Measurements from ENCODE around the gene PLD1. TPM values are rescaled to one million over a fixed set of nuclear protein-coding genes. Genes with fewer than 3 reads are reported as not detected.

PLD1 gene
- total RNA-seq, 1 experiment from 2014 or later: 32.5 TPM

DNA sequence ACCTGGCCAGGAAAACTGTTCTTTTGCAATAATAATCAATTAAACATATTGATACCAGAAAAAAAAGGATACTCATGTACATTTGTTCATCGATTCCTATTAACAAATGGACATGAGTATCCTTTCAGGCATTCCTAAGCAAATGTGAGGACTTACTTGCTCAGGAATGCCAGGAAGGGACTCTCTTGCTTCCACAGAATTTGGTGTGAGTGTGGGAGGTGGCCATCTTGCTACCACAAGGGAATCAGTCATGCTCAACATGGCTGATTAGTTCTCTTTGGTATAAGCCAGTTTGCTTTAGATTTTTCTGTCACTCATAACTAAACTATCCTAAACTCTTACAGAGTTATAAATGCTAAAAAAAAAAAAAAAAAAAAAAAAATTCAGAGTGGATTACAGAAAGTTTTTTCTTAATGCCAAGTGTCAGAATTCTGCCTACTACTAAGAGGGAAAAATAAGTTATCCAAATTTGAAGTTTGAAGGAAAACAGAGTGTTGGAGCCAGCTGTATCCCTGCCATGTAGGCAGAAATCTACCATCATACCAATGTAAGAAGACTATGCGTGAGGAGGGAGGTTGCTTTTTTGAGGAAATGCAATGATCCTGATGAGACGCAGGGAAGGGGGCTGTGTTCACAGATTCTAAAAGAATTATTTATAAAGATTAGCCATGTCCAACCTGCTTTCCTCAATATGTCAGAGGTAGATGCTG lies 98.7 kb downstream of the PLD1 start:
- Histone ChIP-seq H3K27me3 (ENCODE audit: insufficient read depth, low read depth) (no peaks in the 10 kb centered on the region), H3K36me3 (ENCODE audit: low read depth) (peaks cover 9% of the 10 kb centered on the region; the same call in 1 of the 2 replicates), H3F3A (ENCODE audit: insufficient read depth, low read depth) (no peaks in the 10 kb centered on the region), H2AFZ (no peak overlapping the region), H3K4me2 (no peak overlapping the region), H3K9me3 (ENCODE audit: insufficient read depth, low read depth) (peaks cover 7% of the 10 kb centered on the region; the same call in 1 of the 2 replicates), H3K4me1 (replicated peaks; ENCODE audit: insufficient read depth) (peaks cover 7% of the 10 kb centered on the region), H3K79me2 (ENCODE audit: low read depth) (no peaks in the 10 kb centered on the region), H3K27ac (no peak overlapping the region), H3K9me2 (ENCODE audit: insufficient read depth) (no peaks in the 10 kb centered on the region), H4K20me1 (ENCODE audit: insufficient read depth) (no peaks in the 10 kb centered on the region), H3K4me3 (no peak overlapping the region)
- no TSS peak for BruUV-seq (replicated peaks)
- intact Hi-C loops (cut with micrococcal nuclease; ENCODE audit: unreplicated experiment): no loop called here
- DNase-seq: no peak
- no peak for TF ChIP-seq EZH2 (IDR thresholded peaks at IDR 0.05; ENCODE audit: low read depth)
- TF ChIP-seq, protein P1, sequence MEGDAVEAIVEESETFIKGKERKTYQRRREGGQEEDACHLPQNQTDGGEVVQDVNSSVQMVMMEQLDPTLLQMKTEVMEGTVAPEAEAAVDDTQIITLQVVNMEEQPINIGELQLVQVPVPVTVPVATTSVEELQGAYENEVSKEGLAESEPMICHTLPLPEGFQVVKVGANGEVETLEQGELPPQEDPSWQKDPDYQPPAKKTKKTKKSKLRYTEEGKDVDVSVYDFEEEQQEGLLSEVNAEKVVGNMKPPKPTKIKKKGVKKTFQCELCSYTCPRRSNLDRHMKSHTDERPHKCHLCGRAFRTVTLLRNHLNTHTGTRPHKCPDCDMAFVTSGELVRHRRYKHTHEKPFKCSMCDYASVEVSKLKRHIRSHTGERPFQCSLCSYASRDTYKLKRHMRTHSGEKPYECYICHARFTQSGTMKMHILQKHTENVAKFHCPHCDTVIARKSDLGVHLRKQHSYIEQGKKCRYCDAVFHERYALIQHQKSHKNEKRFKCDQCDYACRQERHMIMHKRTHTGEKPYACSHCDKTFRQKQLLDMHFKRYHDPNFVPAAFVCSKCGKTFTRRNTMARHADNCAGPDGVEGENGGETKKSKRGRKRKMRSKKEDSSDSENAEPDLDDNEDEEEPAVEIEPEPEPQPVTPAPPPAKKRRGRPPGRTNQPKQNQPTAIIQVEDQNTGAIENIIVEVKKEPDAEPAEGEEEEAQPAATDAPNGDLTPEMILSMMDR (conservative IDR thresholded peaks at IDR 0.05): no peak
- POLR2A ChIA-PET (ENCODE audit: unreplicated experiment): interaction anchor here (0.7 kb wide), 1 partner anchor 1082 kb away, joined by 4 read pairs; no protein-coding TSS in a partner anchor
- CTCF ChIA-PET: interaction anchor here (0.7 kb wide), 1 partner anchor 585 kb away, joined by 7 read pairs; no protein-coding TSS in a partner anchor

GRCh38 chr3:171710359-171710758 lies 99.9 kb downstream of the PLD1 start:
- H3K4me2 ChIP-seq: no peak overlapping the region
- peaks cover 7% of the 10 kb centered on the region; the same call in 1 of the 2 replicates for H3K9me3 ChIP-seq (ENCODE audit: insufficient read depth, low read depth)
- ChIA-PET CTCF (interaction anchor here (0.7 kb wide), 1 partner anchor 1899 kb away, joined by 5 read pairs; no protein-coding TSS in a partner anchor), POLR2A (ENCODE audit: unreplicated experiment) (interaction anchor here (0.7 kb wide), 1 partner anchor 56 kb away, joined by 3 read pairs; no protein-coding TSS in a partner anchor)
- H3K79me2 ChIP-seq (ENCODE audit: low read depth): no peaks in the 10 kb centered on the region
- no peak overlapping the region for H2AFZ ChIP-seq
- no peaks in the 10 kb centered on the region for H4K20me1 ChIP-seq (ENCODE audit: insufficient read depth)
- no peak overlapping the region for H3K27ac ChIP-seq
- peaks cover 7% of the 10 kb centered on the region; the same call in 1 of the 2 replicates for H3K36me3 ChIP-seq (ENCODE audit: low read depth)
- no peak for DNase-seq
- H3K4me3 ChIP-seq: no peak overlapping the region
- H3K4me1 ChIP-seq (replicated peaks; ENCODE audit: insufficient read depth): peaks cover 7% of the 10 kb centered on the region
- no TSS peak for BruUV-seq (replicated peaks)
- H3K9me2 ChIP-seq (ENCODE audit: insufficient read depth): no peaks in the 10 kb centered on the region
- H3K27me3 ChIP-seq (ENCODE audit: insufficient read depth, low read depth): no peaks in the 10 kb centered on the region
- H3F3A ChIP-seq (ENCODE audit: insufficient read depth, low read depth): no peaks in the 10 kb centered on the region
- intact Hi-C loops (cut with micrococcal nuclease; ENCODE audit: unreplicated experiment): no loop called here
- no peak for TF ChIP-seq EZH2 (IDR thresholded peaks at IDR 0.05; ENCODE audit: low read depth)
- TF ChIP-seq, protein P1 (conservative IDR thresholded peaks at IDR 0.05): no peak

DNA sequence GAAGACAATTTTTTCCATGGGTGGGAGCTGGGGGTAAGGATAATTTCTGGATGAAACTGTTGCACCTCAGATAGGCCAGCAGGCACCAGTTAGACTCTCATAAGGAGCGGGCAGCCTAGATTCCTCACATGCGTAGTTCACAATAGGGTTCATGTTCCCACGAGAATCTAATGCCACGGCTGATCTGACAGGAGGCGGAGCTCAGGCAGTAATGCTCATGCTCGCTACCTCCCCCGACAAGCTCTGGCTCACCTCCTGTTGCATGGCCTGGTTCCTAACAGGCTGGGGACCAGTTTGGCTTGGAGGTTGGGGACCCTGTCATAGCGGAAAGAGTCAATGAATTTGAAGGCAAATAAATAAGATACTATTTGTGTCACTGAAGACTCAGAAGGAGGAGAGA lies 105.5 kb downstream of the PLD1 start:
- ChIA-PET POLR2A (ENCODE audit: unreplicated experiment) (no interaction called here), CTCF (interaction anchor here (0.6 to 2.2 kb wide), 2 partner anchors 67 to 560 kb away, joined by 6 to 11 read pairs; no protein-coding TSS in a partner anchor)
- no peaks in the 10 kb centered on the region for H3K36me3 ChIP-seq (ENCODE audit: low read depth)
- TF ChIP-seq EZH2 (IDR thresholded peaks at IDR 0.05; ENCODE audit: low read depth): no peak
- TF ChIP-seq, protein P1 (conservative IDR thresholded peaks at IDR 0.05): no peak
- no peaks in the 10 kb centered on the region for H3K9me2 ChIP-seq (ENCODE audit: insufficient read depth)
- H3K4me1 ChIP-seq (replicated peaks; ENCODE audit: insufficient read depth): no peaks in the 10 kb centered on the region
- no peak overlapping the region for H3K4me2 ChIP-seq
- no peaks in the 10 kb centered on the region for H3K27me3 ChIP-seq (ENCODE audit: insufficient read depth, low read depth)
- intact Hi-C loops (cut with micrococcal nuclease; ENCODE audit: unreplicated experiment): loop anchor here (1.0 to 5.0 kb wide), 2 partner anchors 67 to 125 kb away; no protein-coding TSS in a partner anchor
- DNase-seq: no peak
- no peaks in the 10 kb centered on the region for H3K79me2 ChIP-seq (ENCODE audit: low read depth)
- 0 out of 2 replicates have a peak, but pooled peaks cover 6% of the 10 kb centered on the region for H3K9me3 ChIP-seq (ENCODE audit: insufficient read depth, low read depth)
- H2AFZ ChIP-seq: no peak overlapping the region
- BruUV-seq (replicated peaks): no TSS peak
- no peaks in the 10 kb centered on the region for H3F3A ChIP-seq (ENCODE audit: insufficient read depth, low read depth)
- H4K20me1 ChIP-seq (ENCODE audit: insufficient read depth): no peaks in the 10 kb centered on the region
- H3K4me3 ChIP-seq: no peak overlapping the region
- H3K27ac ChIP-seq: no peak overlapping the region

Measured in PC-9 (cell line).